HEK293T (cell line): Measurements from ENCODE around the gene CANT1.

Experiments
- ARNT ChIP-seq: fragments of 450-650 bp; IDR thresholded peaks from 2 replicates; pipeline ENCODE4 v1.6.1; 2017; ENCODE audit warnings: mild to moderate bottlenecking
- BHLHE40 ChIP-seq: fragments of 450-650 bp; IDR thresholded peaks from 2 replicates; pipeline ENCODE4 v1.6.1; 2016; ENCODE audit warnings: mild to moderate bottlenecking, moderate library complexity, borderline replicate concordance
- NFRKB ChIP-seq: fragments of 450-650 bp; IDR thresholded peaks from 2 replicates; pipeline ENCODE4 v1.6.1; 2016; ENCODE audit warnings: mild to moderate bottlenecking, moderate library complexity

GRCh38 chr17:79047291-79047920 is 37.8 kb upstream of the CANT1 start:
- TF ChIP-seq ARNT (no peak), BHLHE40 (no peak), NFRKB (no peak)
